ENCODE measurements around the gene LHFPL6. TPM values are rescaled to one million over a fixed set of nuclear protein-coding genes. Genes with fewer than 3 reads are reported as not detected.

Gene LHFPL6
- total and polyA plus RNA-seq, 3 donors from 2014 or later: 37.3 to 65.5 (median 52.1) TPM

DNA sequence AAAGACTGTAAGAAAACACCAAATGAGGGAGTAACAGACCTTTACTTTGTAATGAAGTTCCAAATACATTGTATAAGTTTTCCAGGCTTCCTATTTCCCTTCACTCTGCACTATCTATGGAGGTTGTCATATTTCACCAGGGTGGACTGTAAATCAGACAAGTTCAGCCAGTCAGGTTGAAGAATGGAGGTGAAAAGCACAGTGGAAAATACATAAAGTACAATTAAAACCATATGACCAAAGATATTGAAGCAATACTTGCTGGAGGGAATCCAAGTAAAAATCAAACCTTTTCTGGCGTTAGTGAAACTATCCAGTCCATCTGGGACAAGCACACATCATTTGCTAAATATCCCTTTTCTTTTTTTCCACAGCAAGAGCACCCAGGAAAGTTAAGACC, 3.2 kb downstream of the LHFPL6 start:
- 35 to 39% methylated on average over 1 of the region's 1 CpG for WGBS, 2 donors
- Histone ChIP-seq H3K9me3 (no peaks in the 10 kb centered on the region), H3K27ac (no peak overlapping the region), H3K36me3 (ENCODE audit: low read depth, missing control alignments) (no peaks in the 10 kb centered on the region), H3K4me1 (peaks cover 11% of the 10 kb centered on the region), H3K27me3 (no peaks in the 10 kb centered on the region), H3K4me3 (no peak overlapping the region)
- intact Hi-C loops (cut with DNase I; ENCODE audit: low total_unique reads): no loop called here
- no peak for TF ChIP-seq POLR2A (IDR thresholded peaks at IDR 0.05)
- TF ChIP-seq, protein P1, sequence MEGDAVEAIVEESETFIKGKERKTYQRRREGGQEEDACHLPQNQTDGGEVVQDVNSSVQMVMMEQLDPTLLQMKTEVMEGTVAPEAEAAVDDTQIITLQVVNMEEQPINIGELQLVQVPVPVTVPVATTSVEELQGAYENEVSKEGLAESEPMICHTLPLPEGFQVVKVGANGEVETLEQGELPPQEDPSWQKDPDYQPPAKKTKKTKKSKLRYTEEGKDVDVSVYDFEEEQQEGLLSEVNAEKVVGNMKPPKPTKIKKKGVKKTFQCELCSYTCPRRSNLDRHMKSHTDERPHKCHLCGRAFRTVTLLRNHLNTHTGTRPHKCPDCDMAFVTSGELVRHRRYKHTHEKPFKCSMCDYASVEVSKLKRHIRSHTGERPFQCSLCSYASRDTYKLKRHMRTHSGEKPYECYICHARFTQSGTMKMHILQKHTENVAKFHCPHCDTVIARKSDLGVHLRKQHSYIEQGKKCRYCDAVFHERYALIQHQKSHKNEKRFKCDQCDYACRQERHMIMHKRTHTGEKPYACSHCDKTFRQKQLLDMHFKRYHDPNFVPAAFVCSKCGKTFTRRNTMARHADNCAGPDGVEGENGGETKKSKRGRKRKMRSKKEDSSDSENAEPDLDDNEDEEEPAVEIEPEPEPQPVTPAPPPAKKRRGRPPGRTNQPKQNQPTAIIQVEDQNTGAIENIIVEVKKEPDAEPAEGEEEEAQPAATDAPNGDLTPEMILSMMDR (IDR thresholded peaks at IDR 0.05): no peak
- DNase-seq: no peak

DNA sequence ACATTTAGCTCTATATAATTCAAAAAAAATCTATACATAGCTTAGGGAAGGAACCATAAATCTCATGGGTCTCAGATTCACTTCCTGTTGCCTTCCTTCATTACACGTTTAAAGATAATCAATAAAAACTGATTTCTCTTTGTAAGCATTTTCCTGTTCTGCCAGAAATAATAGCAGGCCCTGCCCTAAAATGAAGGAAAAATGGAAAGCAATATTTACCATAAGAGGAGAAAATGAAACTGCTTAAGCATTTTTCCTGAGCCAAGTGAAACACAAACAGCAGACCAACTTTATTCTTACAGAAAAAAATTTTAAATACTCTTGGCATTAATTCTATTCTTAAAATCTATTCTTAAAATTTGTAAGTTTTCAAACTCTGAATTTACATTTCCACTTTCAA, 4.0 kb downstream of the LHFPL6 start:
- H3K9me3 ChIP-seq: no peaks in the 10 kb centered on the region
- intact Hi-C loops (cut with DNase I; ENCODE audit: low total_unique reads): no loop called here
- H3K4me3 ChIP-seq: no peak overlapping the region
- H3K27ac ChIP-seq: no peak overlapping the region
- no peak for DNase-seq
- H3K36me3 ChIP-seq (ENCODE audit: low read depth, missing control alignments): no peaks in the 10 kb centered on the region
- WGBS, 2 donors: 23 to 47% methylated on average over 1 of the region's 1 CpG
- no peaks in the 10 kb centered on the region for H3K27me3 ChIP-seq
- TF ChIP-seq, protein P1 (IDR thresholded peaks at IDR 0.05): no peak
- TF ChIP-seq POLR2A (IDR thresholded peaks at IDR 0.05): no peak
- H3K4me1 ChIP-seq: peaks cover 9% of the 10 kb centered on the region

GRCh38 chr13:39597838-39598237, 5.2 kb downstream of the LHFPL6 start:
- Histone ChIP-seq H3K4me1 (peaks cover 6% of the 10 kb centered on the region), H3K36me3 (ENCODE audit: low read depth, missing control alignments) (no peaks in the 10 kb centered on the region), H3K4me3 (no peak overlapping the region), H3K27me3 (no peaks in the 10 kb centered on the region), H3K27ac (no peak overlapping the region), H3K9me3 (no peaks in the 10 kb centered on the region)
- DNase-seq: no peak
- TF ChIP-seq POLR2A (IDR thresholded peaks at IDR 0.05): no peak
- TF ChIP-seq, protein P1 (IDR thresholded peaks at IDR 0.05): no peak
- intact Hi-C loops (cut with DNase I; ENCODE audit: low total_unique reads): no loop called here
- 52 to 74% methylated on average over 2 of the region's 2 CpGs for WGBS, 2 donors

DNA sequence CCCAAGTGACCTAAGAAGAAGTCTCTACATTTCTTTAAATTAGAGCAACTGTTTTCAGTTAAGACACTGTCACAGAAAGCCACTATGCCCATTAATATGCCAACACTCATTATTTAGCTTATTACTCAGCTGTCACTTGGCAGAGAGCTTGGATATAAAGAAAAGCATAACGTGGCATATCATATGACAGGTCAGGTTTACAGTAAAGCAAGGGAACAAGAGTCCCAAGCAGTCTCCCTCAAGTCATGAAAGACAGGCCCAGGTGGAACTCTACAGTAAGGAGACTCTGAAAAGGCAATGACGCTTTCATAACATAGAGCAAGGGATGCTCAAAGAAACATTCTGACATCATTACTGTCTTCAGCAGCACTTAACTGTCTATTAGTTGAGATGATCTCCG, 6.3 kb downstream of the LHFPL6 start:
- TF ChIP-seq, protein P1 (IDR thresholded peaks at IDR 0.05): no peak
- TF ChIP-seq POLR2A (IDR thresholded peaks at IDR 0.05): no peak
- WGBS, 2 donors: 76 to 94% methylated on average over 3 of the region's 3 CpGs
- intact Hi-C loops (cut with DNase I; ENCODE audit: low total_unique reads): no loop called here

GRCh38 chr13:39596176-39596575, 6.8 kb downstream of the LHFPL6 start:
- no peak for DNase-seq
- 92 to 93% methylated on average over 2 of the region's 2 CpGs for WGBS, 2 donors
- Histone ChIP-seq H3K27me3 (no peaks in the 10 kb centered on the region), H3K36me3 (ENCODE audit: low read depth, missing control alignments) (no peaks in the 10 kb centered on the region), H3K4me3 (no peak overlapping the region), H3K4me1 (peaks cover 6% of the 10 kb centered on the region), H3K9me3 (no peaks in the 10 kb centered on the region), H3K27ac (no peak overlapping the region)
- intact Hi-C loops (cut with DNase I; ENCODE audit: low total_unique reads): no loop called here
- TF ChIP-seq POLR2A (IDR thresholded peaks at IDR 0.05): no peak
- TF ChIP-seq, protein P1 (IDR thresholded peaks at IDR 0.05): no peak

More for the DNA sequence above, 6.3 kb downstream of the LHFPL6 start:
- no peak for DNase-seq
- Histone ChIP-seq H3K4me3 (no peak overlapping the region), H3K9me3 (no peaks in the 10 kb centered on the region), H3K4me1 (peaks cover 6% of the 10 kb centered on the region), H3K27ac (no peak overlapping the region), H3K27me3 (no peaks in the 10 kb centered on the region), H3K36me3 (ENCODE audit: low read depth, missing control alignments) (no peaks in the 10 kb centered on the region)
